ENCODE measurements around the gene KRTAP5-6.

DNA sequence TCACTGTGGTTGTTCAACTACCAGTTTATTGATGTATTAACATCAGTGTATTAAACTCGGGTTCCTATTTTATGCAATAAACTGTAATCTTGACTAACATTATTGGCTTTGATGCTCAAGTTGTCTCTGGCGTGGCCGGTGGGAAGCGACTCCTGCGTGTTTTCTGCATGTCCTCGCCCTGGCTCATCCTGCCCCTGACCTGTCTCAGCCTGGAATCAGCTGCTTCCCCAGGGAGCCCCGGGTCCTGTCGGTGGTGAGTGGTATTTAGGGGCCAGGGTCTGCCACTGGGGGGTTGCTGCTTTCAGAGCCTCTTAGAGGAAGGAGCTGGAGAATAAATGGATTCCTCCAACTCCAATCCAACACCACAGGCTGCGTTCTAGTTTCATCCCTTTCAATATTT is 30.9 kb downstream of the KRTAP5-6 start:
- TF ChIP-seq, protein P1, sequence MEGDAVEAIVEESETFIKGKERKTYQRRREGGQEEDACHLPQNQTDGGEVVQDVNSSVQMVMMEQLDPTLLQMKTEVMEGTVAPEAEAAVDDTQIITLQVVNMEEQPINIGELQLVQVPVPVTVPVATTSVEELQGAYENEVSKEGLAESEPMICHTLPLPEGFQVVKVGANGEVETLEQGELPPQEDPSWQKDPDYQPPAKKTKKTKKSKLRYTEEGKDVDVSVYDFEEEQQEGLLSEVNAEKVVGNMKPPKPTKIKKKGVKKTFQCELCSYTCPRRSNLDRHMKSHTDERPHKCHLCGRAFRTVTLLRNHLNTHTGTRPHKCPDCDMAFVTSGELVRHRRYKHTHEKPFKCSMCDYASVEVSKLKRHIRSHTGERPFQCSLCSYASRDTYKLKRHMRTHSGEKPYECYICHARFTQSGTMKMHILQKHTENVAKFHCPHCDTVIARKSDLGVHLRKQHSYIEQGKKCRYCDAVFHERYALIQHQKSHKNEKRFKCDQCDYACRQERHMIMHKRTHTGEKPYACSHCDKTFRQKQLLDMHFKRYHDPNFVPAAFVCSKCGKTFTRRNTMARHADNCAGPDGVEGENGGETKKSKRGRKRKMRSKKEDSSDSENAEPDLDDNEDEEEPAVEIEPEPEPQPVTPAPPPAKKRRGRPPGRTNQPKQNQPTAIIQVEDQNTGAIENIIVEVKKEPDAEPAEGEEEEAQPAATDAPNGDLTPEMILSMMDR (optimal IDR thresholded peaks at IDR 0.05 in 1 of 3, IDR thresholded peaks at IDR 0.05 in 1 of 3, conservative IDR thresholded peaks at IDR 0.05 in 1 of 3; ENCODE audit: extremely low read depth in 1 of 3, insufficient read depth in 2 of 3, low read length in 3 of 3): no peak
- no peak for TF ChIP-seq EZH2 (IDR thresholded peaks at IDR 0.05; ENCODE audit: low read length)
